Colonic mucosa (tissue), 4 donors: Measurements from ENCODE around the gene ADAM12. TPM values are rescaled to one million over a fixed set of nuclear protein-coding genes. Genes with fewer than 3 reads are reported as not detected.

Source experiments
- DNase-seq: peaks from one replicate; pipeline ENCODE4 v3.0.0-alpha.2; 2020
- H3K27ac ChIP-seq: fragments of 200-600 bp; one replicate; pipeline ENCODE4 v1.8.0; 2021
- H3K27me3 ChIP-seq: fragments of 200-600 bp; one replicate; pipeline ENCODE4 v1.8.0; 2021
- H3K36me3 ChIP-seq: fragments of 200-600 bp; one replicate; pipeline ENCODE4 v1.8.0; 2021
- H3K4me1 ChIP-seq: fragments of 200-600 bp; one replicate; pipeline ENCODE4 v1.8.0; 2021; ENCODE audit warnings: mild to moderate bottlenecking
- H3K4me3 ChIP-seq: fragments of 200-600 bp; one replicate; pipeline ENCODE4 v1.8.0; 2021
- H3K9ac ChIP-seq, 2 donors: one replicate each; pipeline ENCODE4 v1.7.0; 2013; ENCODE audit warnings: control low read depth in 2 of 2, low read depth in 2 of 2, low read length in 2 of 2
- H3K9me3 ChIP-seq: fragments of 200-600 bp; one replicate; pipeline ENCODE4 v1.8.0; 2021
- intact Hi-C: fragments of 100-400 bp; cut with DNase I; formaldehyde crosslinking; loops from one replicate; pipeline ENCODE4 v1.14.1; 2022
- total RNA-seq, 2 donors: library from RNA; stranded (reverse); fragmentation: NEBNext Ultra II Directional in 1 of 2; extraction: Animal tissue kit (Norgen Biotek cat#: 25700) in 1 of 2; gene quantifications; one replicate each; pipeline ENCODE4 v1.2.1, GENCODE V29; 2021
- TF ChIP-seq, protein P1 (sequence below): fragments of 200-600 bp; IDR thresholded peaks from one replicate; pipeline ENCODE4 v1.8.0; 2022; ENCODE audit warnings: antibody characterized with exemption, mild to moderate bottlenecking
- donor health status: healthy.
- donor health status: DM: no; HTN: no; CAD: no.
- donor health status: DM: no; HTN: no; CAD: no.

ADAM12 gene
- total RNA-seq, 2 donors from 2014 or later, result 0.30 to 0.64 TPM

DNA sequence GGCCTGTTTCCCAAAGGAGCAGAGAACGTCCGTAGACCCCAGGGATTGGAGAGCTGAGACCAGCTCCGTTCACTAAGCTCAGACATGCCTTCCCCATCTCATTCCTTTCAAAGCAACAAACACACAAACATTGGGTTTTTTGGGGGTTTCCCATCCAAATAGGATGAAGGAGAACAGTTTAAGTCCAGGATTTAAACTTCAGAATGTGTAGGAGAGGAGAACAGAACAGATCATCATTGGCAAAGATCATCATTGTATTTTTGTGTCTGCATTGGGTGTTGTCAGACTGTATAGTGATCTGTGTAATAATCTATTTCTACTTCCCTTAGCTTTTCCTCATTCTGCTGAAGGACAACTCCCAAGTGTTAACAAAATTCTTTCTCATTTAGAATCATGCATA is 314.0 kb downstream of the ADAM12 start:
- Histone ChIP-seq H3K4me3 (no peak overlapping the region), H3K9me3 (no peaks in the 10 kb centered on the region), H3K27me3 (no peaks in the 10 kb centered on the region), H3K36me3 (no peaks in the 10 kb centered on the region), H3K4me1 (no peaks in the 10 kb centered on the region), H3K27ac (no peak overlapping the region), H3K9ac (no peak overlapping the region)
- no peak for DNase-seq
- intact Hi-C loops, result no loop called here
- TF ChIP-seq, protein P1, sequence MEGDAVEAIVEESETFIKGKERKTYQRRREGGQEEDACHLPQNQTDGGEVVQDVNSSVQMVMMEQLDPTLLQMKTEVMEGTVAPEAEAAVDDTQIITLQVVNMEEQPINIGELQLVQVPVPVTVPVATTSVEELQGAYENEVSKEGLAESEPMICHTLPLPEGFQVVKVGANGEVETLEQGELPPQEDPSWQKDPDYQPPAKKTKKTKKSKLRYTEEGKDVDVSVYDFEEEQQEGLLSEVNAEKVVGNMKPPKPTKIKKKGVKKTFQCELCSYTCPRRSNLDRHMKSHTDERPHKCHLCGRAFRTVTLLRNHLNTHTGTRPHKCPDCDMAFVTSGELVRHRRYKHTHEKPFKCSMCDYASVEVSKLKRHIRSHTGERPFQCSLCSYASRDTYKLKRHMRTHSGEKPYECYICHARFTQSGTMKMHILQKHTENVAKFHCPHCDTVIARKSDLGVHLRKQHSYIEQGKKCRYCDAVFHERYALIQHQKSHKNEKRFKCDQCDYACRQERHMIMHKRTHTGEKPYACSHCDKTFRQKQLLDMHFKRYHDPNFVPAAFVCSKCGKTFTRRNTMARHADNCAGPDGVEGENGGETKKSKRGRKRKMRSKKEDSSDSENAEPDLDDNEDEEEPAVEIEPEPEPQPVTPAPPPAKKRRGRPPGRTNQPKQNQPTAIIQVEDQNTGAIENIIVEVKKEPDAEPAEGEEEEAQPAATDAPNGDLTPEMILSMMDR, result no peak

DNA sequence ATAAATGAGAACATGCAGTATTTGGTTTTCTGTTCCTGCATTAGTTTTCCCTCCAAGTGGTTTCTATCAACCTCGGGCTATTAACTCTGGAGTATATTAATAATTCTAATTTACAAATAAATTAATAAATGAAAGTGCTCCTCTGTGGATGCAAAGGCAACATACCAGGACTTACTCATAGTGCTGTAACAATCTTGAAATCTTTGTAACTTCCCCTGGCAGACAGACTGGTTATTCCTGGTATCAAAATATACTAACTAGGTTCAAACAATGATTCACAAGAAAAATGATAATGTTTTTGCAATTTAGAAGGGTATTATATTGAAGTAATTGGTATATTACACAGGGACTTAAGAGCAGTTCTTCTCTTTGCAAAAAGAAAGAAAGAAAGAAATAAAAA is 314.7 kb downstream of the ADAM12 start:
- DNase-seq, result no peak
- no peaks in the 10 kb centered on the region for H3K4me1 ChIP-seq
- TF ChIP-seq, protein P1, result no peak
- H3K9me3 ChIP-seq, result no peaks in the 10 kb centered on the region
- no peaks in the 10 kb centered on the region for H3K27me3 ChIP-seq
- no peak overlapping the region for H3K9ac ChIP-seq
- no peaks in the 10 kb centered on the region for H3K36me3 ChIP-seq
- no peak overlapping the region for H3K4me3 ChIP-seq
- intact Hi-C loops, result no loop called here
- H3K27ac ChIP-seq, result no peak overlapping the region

DNA sequence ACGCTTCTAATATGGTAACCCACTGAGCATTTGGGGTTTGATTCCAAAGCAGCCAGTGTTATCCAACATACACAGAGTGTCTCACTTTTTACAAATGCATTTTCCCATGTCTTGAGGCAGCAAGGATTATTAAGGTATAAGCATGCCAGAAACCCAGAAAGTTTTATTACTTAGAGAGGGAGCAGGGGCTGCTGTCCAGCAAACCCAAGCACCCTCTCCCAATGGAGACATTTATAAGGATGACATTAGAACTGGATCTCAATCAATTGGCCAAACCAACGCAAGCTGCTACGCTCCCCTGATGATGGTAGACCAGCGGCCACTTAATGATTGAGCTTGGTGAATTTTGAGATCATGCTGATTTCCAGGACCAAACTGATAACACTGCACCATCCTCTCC is 315.7 kb downstream of the ADAM12 start:
- Histone ChIP-seq H3K9me3 (no peaks in the 10 kb centered on the region), H3K36me3 (no peaks in the 10 kb centered on the region), H3K27me3 (no peaks in the 10 kb centered on the region), H3K9ac (no peak overlapping the region), H3K27ac (no peak overlapping the region), H3K4me1 (no peaks in the 10 kb centered on the region), H3K4me3 (no peak overlapping the region)
- intact Hi-C loops, result no loop called here
- no peak for DNase-seq
- TF ChIP-seq, protein P1, result no peak

DNA sequence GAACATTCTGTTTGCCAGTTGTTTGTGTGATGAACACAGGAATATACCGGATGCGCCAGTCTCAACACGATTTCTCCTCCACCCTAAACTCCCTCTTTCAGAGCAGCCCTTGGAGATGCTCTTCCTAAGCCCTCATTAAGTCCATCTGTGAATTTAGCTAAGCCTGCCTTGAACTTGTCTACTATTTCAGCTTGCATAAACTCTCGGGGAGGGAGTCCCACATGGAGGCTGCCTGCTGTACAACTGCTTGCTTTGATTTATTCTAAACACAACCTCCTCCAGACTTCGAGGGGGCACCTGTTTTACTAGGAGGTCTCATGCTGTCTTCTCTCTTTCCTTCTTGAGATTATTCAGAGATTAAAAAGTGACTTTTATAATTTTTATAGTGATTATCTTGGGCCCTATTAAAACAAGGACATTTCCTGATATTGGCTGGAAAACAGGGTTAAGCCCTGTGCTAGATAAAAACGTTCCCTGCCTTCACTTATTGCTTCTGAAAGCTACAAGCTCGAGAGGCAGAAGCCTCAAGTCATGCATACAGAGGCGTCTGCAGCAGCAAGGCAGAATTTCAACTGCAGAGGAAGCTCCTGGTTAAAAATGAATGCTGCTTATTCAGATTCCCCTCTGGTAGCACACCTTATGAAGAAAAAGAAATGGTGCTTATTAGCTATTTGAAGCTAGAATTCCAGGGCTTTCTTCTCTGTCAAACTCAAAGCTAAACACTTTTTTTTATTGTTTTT is 317.6 kb downstream of the ADAM12 start:
- no peaks in the 10 kb centered on the region for H3K4me1 ChIP-seq
- H3K36me3 ChIP-seq, result no peaks in the 10 kb centered on the region
- intact Hi-C loops, result no loop called here
- DNase-seq, result no peak
- no peaks in the 10 kb centered on the region for H3K9me3 ChIP-seq
- no peaks in the 10 kb centered on the region for H3K27me3 ChIP-seq
- TF ChIP-seq, protein P1, result no peak
- no peak overlapping the region for H3K27ac ChIP-seq
- no peak overlapping the region for H3K4me3 ChIP-seq
- H3K9ac ChIP-seq, result no peak overlapping the region

DNA sequence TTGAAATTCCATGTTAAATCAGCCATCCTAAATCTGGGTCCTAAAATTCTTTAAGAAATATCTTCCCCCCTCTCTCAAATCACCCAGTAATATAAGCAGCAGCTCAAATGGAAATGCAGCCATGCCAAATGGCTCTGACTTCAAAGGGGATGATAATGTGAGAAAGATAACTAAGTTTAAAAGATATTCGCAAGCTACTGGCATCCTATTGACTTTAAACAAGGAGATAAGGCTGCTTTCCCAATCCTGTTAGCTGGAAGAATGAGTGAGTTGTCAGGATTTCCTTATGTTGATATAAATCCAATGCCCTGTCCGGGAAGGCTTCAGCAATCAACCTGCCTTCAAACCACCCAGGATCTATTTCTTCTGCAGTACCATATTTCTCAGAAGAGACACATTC is 320.0 kb downstream of the ADAM12 start:
- DNase-seq, result no peak
- no peak overlapping the region for H3K9ac ChIP-seq
- TF ChIP-seq, protein P1, result no peak
- no peaks in the 10 kb centered on the region for H3K27me3 ChIP-seq
- H3K27ac ChIP-seq, result no peak overlapping the region
- no peaks in the 10 kb centered on the region for H3K9me3 ChIP-seq
- intact Hi-C loops, result no loop called here
- H3K4me1 ChIP-seq, result no peaks in the 10 kb centered on the region
- H3K36me3 ChIP-seq, result no peaks in the 10 kb centered on the region
- H3K4me3 ChIP-seq, result no peak overlapping the region
